ENCODE data around the gene EGFL8. TPM values are rescaled to one million over a fixed set of nuclear protein-coding genes. Genes with fewer than 3 reads are reported as not detected.
A peak's percentile ranks its signal among the peaks of the same experiment; 100 is the strongest.

The EGFL8 gene
- total RNA-seq, 1 donor from 2014 or later = 3.8 TPM

DNA sequence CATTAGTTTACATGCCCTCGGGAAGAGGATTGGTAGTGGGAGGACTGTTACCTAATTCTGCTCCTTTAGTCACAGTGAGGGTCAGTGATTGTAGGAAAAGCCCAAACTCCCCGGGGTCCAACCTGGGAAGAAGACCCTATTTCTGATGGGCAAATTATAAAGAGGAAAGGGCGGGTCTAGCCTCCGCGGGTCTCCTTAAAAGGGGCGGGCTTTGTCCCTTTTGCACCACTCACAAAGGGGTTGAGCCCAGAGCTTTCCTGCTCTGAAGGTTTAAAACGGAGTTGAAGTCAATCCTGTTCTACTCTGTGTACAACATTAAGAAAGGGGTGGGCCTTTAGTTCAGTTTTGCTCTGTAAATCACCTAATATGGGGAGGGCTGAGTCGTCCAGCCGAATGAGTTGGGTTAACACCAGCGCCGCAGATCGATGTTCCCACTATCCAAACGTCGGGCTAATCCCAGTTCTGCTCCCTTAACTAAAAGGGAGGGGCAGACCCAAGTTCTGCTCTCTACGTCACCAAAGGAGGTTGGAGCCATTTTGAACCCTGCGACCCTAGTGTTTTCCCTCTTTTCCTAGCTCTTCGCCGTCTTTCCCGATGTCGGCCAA is 12.9 kb downstream of the EGFL8 start:
- Histone ChIP-seq H2AFZ (replicated peaks) (peak overlapping the region; percentile 42), H3K27ac (peak overlapping the region; percentile 93), H3K4me2 (peak overlapping the region; percentile 93), H3K4me3 (peak overlapping the region; percentile 99), H4K20me1 (ENCODE audit: low read depth) (peaks cover 31% of the 10 kb centered on the region), H3K9ac (peak overlapping the region; percentile 33), H3K4me1 (peaks cover 24% of the 10 kb centered on the region), H3F3A (ENCODE audit: low read depth) (peaks cover 20% of the 10 kb centered on the region), H3K36me3 (no peaks in the 10 kb centered on the region), H3K9me3 (ENCODE audit: low read depth) (no peaks in the 10 kb centered on the region), H3K27me3 (no peaks in the 10 kb centered on the region), H3K79me2 (ENCODE audit: low read depth) (peaks cover 59% of the 10 kb centered on the region)
- Mint-ChIP-seq H3K27me3 (ENCODE audit: insufficient read depth, low read depth) (peaks cover 9% of the 10 kb centered on the region), H3K9me3 (no peaks in the 10 kb centered on the region), H3K4me1 (peaks cover 38% of the 10 kb centered on the region), H3K36me3 (peaks cover 13% of the 10 kb centered on the region), H3K4me3 (peak overlapping the region; percentile 97), H3K27ac (peak overlapping the region; percentile 90)
- TF ChIP-seq EZH2phosphoT487 (IDR thresholded peaks at IDR 0.05) = no peak
- TF ChIP-seq EZH2 (IDR thresholded peaks at IDR 0.05) = no peak
- TF ChIP-seq, protein P1, sequence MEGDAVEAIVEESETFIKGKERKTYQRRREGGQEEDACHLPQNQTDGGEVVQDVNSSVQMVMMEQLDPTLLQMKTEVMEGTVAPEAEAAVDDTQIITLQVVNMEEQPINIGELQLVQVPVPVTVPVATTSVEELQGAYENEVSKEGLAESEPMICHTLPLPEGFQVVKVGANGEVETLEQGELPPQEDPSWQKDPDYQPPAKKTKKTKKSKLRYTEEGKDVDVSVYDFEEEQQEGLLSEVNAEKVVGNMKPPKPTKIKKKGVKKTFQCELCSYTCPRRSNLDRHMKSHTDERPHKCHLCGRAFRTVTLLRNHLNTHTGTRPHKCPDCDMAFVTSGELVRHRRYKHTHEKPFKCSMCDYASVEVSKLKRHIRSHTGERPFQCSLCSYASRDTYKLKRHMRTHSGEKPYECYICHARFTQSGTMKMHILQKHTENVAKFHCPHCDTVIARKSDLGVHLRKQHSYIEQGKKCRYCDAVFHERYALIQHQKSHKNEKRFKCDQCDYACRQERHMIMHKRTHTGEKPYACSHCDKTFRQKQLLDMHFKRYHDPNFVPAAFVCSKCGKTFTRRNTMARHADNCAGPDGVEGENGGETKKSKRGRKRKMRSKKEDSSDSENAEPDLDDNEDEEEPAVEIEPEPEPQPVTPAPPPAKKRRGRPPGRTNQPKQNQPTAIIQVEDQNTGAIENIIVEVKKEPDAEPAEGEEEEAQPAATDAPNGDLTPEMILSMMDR (IDR thresholded peaks at IDR 0.05) = no peak
- DNase-seq (ENCODE audit: low spot score) = peak; percentile 83

DNA sequence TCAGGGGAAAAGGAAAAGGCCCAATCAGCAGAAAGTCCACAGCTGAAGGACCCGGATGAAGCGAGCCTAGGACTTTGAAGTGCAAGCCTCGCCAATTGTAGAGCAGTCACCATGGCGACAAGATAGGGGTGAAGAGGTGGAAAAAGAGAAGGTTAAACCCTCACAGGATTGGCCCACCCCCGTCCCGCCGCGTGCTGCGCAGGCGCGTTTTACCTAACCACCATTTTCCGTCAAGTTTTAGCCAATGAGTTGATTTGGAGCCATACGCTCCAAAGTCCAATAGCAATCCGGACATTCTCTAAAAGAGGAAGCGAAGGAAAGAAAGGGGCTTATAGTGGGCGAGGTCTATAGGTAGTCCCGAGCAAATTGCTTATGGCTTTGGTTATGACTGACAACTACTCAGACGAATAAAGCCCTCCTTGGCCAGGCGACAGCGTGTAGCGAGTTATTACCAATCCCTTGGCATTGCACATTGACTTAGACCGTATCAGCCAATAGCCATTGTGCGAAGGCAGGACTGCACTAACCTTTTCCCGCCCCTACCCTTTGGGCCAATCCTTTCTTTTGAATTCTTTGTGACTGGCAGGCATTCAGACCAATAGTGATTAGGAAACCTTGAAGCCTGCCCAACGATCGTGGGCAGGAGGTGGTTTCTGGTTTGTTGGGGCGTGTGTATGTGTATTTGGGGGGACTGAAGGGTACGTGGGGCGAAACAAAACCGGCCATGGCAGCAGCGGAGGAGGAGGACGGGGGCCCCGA is 13.6 kb downstream of the EGFL8 start, which contains the start of gene RNF5:
Gene RNF5 (plus strand): TSS at position 618 of the 759 bp plus-strand sequence. CDS start 107 bp downstream, at position 725.
- H3F3A ChIP-seq (ENCODE audit: low read depth) = peaks cover 20% of the 10 kb centered on the region
- H4K20me1 ChIP-seq (ENCODE audit: low read depth) = peaks cover 25% of the 10 kb centered on the region
- Mint-ChIP-seq H3K36me3 (peaks cover 13% of the 10 kb centered on the region), H3K27me3 (ENCODE audit: insufficient read depth, low read depth) (peaks cover 9% of the 10 kb centered on the region), H3K27ac (peak within 1 kb of the TSS; percentile 90), H3K4me1 (peaks cover 38% of the 10 kb centered on the region), H3K4me3 (peak within 1 kb of the TSS; percentile 97), H3K9me3 (no peaks in the 10 kb centered on the region)
- H3K36me3 ChIP-seq = no peaks in the 10 kb centered on the region
- peaks cover 52% of the 10 kb centered on the region for H3K79me2 ChIP-seq (ENCODE audit: low read depth)
- peak; percentile 99 for DNase-seq (ENCODE audit: low spot score)
- no peaks in the 10 kb centered on the region for H3K9me3 ChIP-seq (ENCODE audit: low read depth)
- peaks cover 24% of the 10 kb centered on the region for H3K4me1 ChIP-seq
- H3K9ac ChIP-seq = peak within 1 kb of the TSS; percentile 43
- H3K4me3 ChIP-seq = peak within 1 kb of the TSS; percentile 99
- TF ChIP-seq EZH2phosphoT487 (IDR thresholded peaks at IDR 0.05) = no peak
- H3K27me3 ChIP-seq = no peaks in the 10 kb centered on the region
- peak within 1 kb of the TSS; percentile 42 for H2AFZ ChIP-seq (replicated peaks)
- peak within 1 kb of the TSS; percentile 93 for H3K4me2 ChIP-seq
- H3K27ac ChIP-seq = peak within 1 kb of the TSS; percentile 93

DNA sequence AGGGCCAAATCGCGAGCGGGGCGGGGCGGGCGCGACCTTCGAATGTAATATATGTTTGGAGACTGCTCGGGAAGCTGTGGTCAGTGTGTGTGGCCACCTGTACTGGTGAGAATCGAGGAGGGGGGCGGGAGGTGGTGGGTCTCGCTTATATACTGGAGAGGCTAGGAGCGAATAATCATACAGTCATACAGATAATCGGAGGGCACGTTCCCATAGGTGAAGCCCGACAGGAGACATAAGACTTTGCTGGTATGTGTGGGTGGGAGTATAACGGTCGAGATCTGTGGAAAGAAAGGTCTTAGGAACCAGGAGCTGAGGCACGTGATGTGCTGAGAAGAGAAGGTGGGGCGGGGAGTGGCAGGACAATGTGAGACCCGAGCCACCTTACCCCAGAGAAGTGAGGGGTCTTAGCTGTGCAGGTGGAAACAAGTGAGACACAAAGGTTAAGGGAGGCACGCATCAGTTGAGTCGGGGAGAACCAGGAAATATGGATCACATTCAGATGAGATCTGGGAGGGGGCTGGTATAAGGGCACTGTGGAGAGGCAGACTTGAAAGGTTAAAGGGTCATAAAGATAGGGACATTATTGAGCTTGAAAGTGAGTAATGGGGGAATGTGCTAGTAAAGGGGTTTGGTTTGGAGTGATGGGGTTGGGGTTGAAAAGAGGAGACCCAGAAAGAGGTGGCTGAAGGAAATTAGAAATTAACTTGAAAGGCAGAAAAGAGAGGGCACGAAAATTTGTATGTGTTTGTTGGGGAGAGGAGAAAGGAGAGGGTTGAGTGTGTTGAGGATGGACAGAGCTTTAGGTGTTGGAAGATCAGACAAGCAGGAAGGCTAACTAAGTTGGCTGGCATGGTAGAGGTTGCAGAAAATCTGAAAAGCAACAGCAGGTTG is 14.4 kb downstream of the EGFL8 start:
- no peak overlapping the region for H3K27ac ChIP-seq
- Mint-ChIP-seq H3K9me3 (no peaks in the 10 kb centered on the region), H3K4me1 (peaks cover 33% of the 10 kb centered on the region), H3K27ac (peak overlapping the region; percentile 88), H3K4me3 (peak overlapping the region; percentile 97), H3K27me3 (ENCODE audit: insufficient read depth, low read depth) (peaks cover 9% of the 10 kb centered on the region), H3K36me3 (peaks cover 15% of the 10 kb centered on the region)
- peaks cover 26% of the 10 kb centered on the region for H3F3A ChIP-seq (ENCODE audit: low read depth)
- peaks cover 17% of the 10 kb centered on the region for H4K20me1 ChIP-seq (ENCODE audit: low read depth)
- peaks cover 24% of the 10 kb centered on the region for H3K4me1 ChIP-seq
- peak overlapping the region; percentile 99 for H3K4me3 ChIP-seq
- H3K9ac ChIP-seq = peak overlapping the region; percentile 43
- TF ChIP-seq EZH2phosphoT487 (IDR thresholded peaks at IDR 0.05) = no peak
- H3K4me2 ChIP-seq = peak overlapping the region; percentile 93
- H3K27me3 ChIP-seq = no peaks in the 10 kb centered on the region
- peaks cover 44% of the 10 kb centered on the region for H3K79me2 ChIP-seq (ENCODE audit: low read depth)
- H3K36me3 ChIP-seq = no peaks in the 10 kb centered on the region
- no peaks in the 10 kb centered on the region for H3K9me3 ChIP-seq (ENCODE audit: low read depth)
- DNase-seq (ENCODE audit: low spot score) = no peak
- H2AFZ ChIP-seq (replicated peaks) = no peak overlapping the region
